ENCODE results near the gene GPATCH2. TPM values are rescaled to one million over a fixed set of nuclear protein-coding genes. Genes with fewer than 3 reads are reported as not detected.

Gene GPATCH2
- total RNA-seq, 2 experiments from 2014 or later, result 6.0 to 6.6 TPM

GRCh38 chr1:217562229-217562878, 68.5 kb downstream of the GPATCH2 start:
- Mint-ChIP-seq H3K27ac (no peak overlapping the region), H3K36me3 (ENCODE audit: low read depth) (peaks cover 19% of the 10 kb centered on the region), H3K4me3 (no peak overlapping the region), H3K9me3 (peaks cover 6% of the 10 kb centered on the region), H3K27me3 (no peaks in the 10 kb centered on the region), H3K4me1 (ENCODE audit: low read depth) (no peaks in the 10 kb centered on the region)
- DNase-seq (no peak), ATAC-seq (no peak)
- POLR2A ChIA-PET, result no interaction called here
- TF ChIP-seq CTCF (IDR thresholded peaks at IDR 0.05), result no peak
- intact Hi-C loops (cut with micrococcal nuclease), result no loop called here
- CTCF ChIA-PET, result no interaction called here

GRCh38 chr1:217561446-217561845, 69.4 kb downstream of the GPATCH2 start:
- POLR2A ChIA-PET, result no interaction called here
- ATAC-seq, result no peak
- intact Hi-C loops (cut with micrococcal nuclease), result no loop called here

DNA sequence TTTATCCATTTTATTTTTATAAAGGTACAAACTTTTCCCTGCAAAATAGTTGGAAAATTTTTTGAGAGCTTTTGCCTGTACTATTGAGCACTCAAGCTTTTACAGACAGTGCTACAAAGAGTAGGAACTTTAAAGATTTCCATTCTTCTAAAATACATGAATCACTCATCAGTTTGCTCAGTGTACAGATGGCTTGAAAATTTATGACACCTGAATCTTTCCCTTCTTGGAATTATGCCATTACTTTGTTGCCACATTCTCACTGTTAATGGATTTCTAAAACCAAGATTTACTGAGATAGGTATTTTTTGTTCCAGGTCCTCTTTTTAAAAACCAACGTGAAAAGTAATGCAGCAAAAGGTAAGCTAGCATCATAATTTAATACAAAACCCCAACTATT, 76.0 kb downstream of the GPATCH2 start:
- no peak for TF ChIP-seq CTCF (IDR thresholded peaks at IDR 0.05)
- no peak for DNase-seq
- H3K27me3 Mint-ChIP-seq, result no peaks in the 10 kb centered on the region
- H3K4me3 Mint-ChIP-seq, result no peak overlapping the region
- H3K9me3 Mint-ChIP-seq, result peaks cover 6% of the 10 kb centered on the region
- ChIA-PET POLR2A (no interaction called here), CTCF (no interaction called here)
- peaks cover 8% of the 10 kb centered on the region for H3K36me3 Mint-ChIP-seq (ENCODE audit: low read depth)
- no peak overlapping the region for H3K27ac Mint-ChIP-seq
- no peak for ATAC-seq
- intact Hi-C loops (cut with micrococcal nuclease), result no loop called here
- H3K4me1 Mint-ChIP-seq (ENCODE audit: low read depth), result no peaks in the 10 kb centered on the region

More at GRCh38 chr1:217561446-217561845, 69.4 kb downstream of the GPATCH2 start:
- Mint-ChIP-seq H3K27me3 (no peaks in the 10 kb centered on the region), H3K9me3 (peaks cover 6% of the 10 kb centered on the region), H3K4me3 (no peak overlapping the region), H3K4me1 (ENCODE audit: low read depth) (no peaks in the 10 kb centered on the region), H3K27ac (no peak overlapping the region), H3K36me3 (ENCODE audit: low read depth) (peaks cover 19% of the 10 kb centered on the region)
- no peak for TF ChIP-seq CTCF (IDR thresholded peaks at IDR 0.05)
- CTCF ChIA-PET, result no interaction called here
- no peak for DNase-seq

DNA sequence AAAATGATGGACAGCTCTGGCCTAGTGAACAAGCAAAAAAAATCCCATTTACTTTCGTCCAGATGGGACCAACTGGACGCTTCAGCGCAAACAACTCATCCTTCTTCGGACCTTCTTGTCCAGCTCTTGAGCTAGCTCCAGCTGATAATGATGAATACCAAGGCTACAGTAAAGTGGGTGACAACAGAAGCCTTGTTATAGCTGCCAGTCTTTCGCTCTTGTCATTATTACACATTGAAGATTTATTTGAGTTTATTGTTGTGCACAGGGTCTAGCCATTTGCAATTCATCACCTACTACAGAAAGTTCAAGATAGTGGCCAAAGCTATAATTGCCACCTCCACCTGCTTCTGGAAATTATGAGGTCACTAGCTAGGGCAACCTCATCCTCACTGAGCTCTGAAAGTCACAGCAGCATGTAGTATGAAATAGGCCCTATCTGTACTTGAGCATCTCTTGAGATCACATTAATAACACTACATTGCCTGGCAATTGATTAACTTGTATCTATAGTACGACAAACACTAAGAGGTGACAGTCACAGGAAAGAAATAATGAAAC, 76.9 kb downstream of the GPATCH2 start:
- Mint-ChIP-seq H3K4me3 (no peak overlapping the region), H3K9me3 (peaks cover 3% of the 10 kb centered on the region), H3K27ac (no peak overlapping the region), H3K36me3 (ENCODE audit: low read depth) (peaks cover 8% of the 10 kb centered on the region), H3K27me3 (no peaks in the 10 kb centered on the region), H3K4me1 (ENCODE audit: low read depth) (no peaks in the 10 kb centered on the region)
- ATAC-seq, result no peak
- intact Hi-C loops (cut with micrococcal nuclease), result no loop called here
- ChIA-PET CTCF (no interaction called here), POLR2A (no interaction called here)
- no peak for TF ChIP-seq CTCF (IDR thresholded peaks at IDR 0.05)
- no peak for DNase-seq

GRCh38 chr1:217552339-217552951, 78.4 kb downstream of the GPATCH2 start:
- intact Hi-C loops (cut with micrococcal nuclease), result no loop called here
- ChIA-PET CTCF (no interaction called here), POLR2A (no interaction called here)
- no peak for ATAC-seq
- H3K9me3 Mint-ChIP-seq, result peaks cover 13% of the 10 kb centered on the region
- no peak overlapping the region for H3K27ac Mint-ChIP-seq
- no peak for DNase-seq
- H3K36me3 Mint-ChIP-seq (ENCODE audit: low read depth), result peaks cover 11% of the 10 kb centered on the region
- H3K4me3 Mint-ChIP-seq, result no peak overlapping the region
- H3K27me3 Mint-ChIP-seq, result no peaks in the 10 kb centered on the region
- TF ChIP-seq CTCF (IDR thresholded peaks at IDR 0.05), result no peak
- no peaks in the 10 kb centered on the region for H3K4me1 Mint-ChIP-seq (ENCODE audit: low read depth)
